Stomach (tissue), 9 donors: ENCODE data around the gene SORCS2. TPM values are rescaled to one million over a fixed set of nuclear protein-coding genes. Genes with fewer than 3 reads are reported as not detected.

Experiments used
- DNase-seq, 2 donors: peaks; one replicate each; pipeline versions ENCODE4 v3.0.0 to v3.0.0-alpha.2; 2013 to 2019
- H3K27ac ChIP-seq, 5 donors: fragments of 200-600 bp in 4 of 5; sonication (generic) in 4 of 5; one replicate each; pipeline ENCODE4 v1.5.1; 2013 to 2019; ENCODE audit warnings: mild to moderate bottlenecking in 1 of 5, moderate library complexity in 1 of 5
- H3K27me3 ChIP-seq, 3 donors: fragments of 200-600 bp; sonication (generic); one replicate each; pipeline ENCODE4 v1.5.1; 2017 to 2019; ENCODE audit warnings: mixed run types in 1 of 3
- H3K36me3 ChIP-seq, 4 donors: fragments of 200-600 bp; sonication (generic); 1 replicate in 3 of 4; 2 replicates in 1 of 4; pipeline ENCODE4 v1.5.1; 2016 to 2019
- H3K4me1 ChIP-seq, 4 donors: fragments of 200-600 bp; sonication (generic); one replicate each; pipeline ENCODE4 v1.5.1; 2016 to 2019
- H3K4me3 ChIP-seq, 4 donors: fragments of 200-600 bp; sonication (generic) in 3 of 4; one replicate each; pipeline ENCODE4 v1.5.1; 2016 to 2019; ENCODE audit warnings: mild to moderate bottlenecking in 1 of 4
- H3K9me3 ChIP-seq, 4 donors: fragments of 200-600 bp; sonication (generic); one replicate each; pipeline ENCODE4 v1.5.1; 2016 to 2019
- EP300 ChIP-seq: sonication (generic); formaldehyde crosslinking; IDR thresholded peaks from one replicate; pipeline ENCODE4 v1.6.1; 2017; ENCODE audit warnings: antibody characterized with exemption
- POLR2A ChIP-seq, 4 donors: fragments of 450-650 bp; IDR thresholded peaks; one replicate each; pipeline ENCODE4 v1.6.1; 2016; ENCODE audit warnings: antibody characterized with exemption in 4 of 4, control low read depth in 2 of 4, mild to moderate bottlenecking in 1 of 4, moderate library complexity in 1 of 4
- POLR2AphosphoS5 ChIP-seq, 3 donors: sonication (generic); formaldehyde crosslinking; IDR thresholded peaks; one replicate each; pipeline ENCODE4 v1.6.1; 2016; ENCODE audit warnings: antibody characterized with exemption in 3 of 3
- WGBS, 5 donors: extraction: QIAGEN DNeasy Blood & Tissue Kit in 3 of 5; methylation state at CpG; one replicate each; pipeline versions ENCODE4 v1.1.5 to v1.1.7; 2013 to 2018; 5-methylcytosine and 5-hydroxymethylcytosine counted together
- intact Hi-C: fragments of 100-400 bp; cut with DNase I; formaldehyde crosslinking; loops from one replicate; pipeline ENCODE4 v1.15.1; 2023; ENCODE audit warnings: low total_unique reads
- polyA plus RNA-seq, 3 donors: library from polyadenylated mRNA; stranded (reverse); fragments of 200-250 nt; gene quantifications; one replicate each; pipeline ENCODE4 v1.2.3, GENCODE V29; 2013
- total RNA-seq, 5 donors: library from RNA; depleted of rRNA; stranded (reverse); fragments of >200 nt; gene quantifications; one replicate each; pipeline versions ENCODE4 v1.1.0 to v1.2.3, GENCODE V29; 2014 to 2016
- TF ChIP-seq, protein P1 (sequence below), 7 experiments: fragments of 450-650 bp in 4 of 7; fragments of 200-600 bp in 3 of 7; sonication (generic) in 3 of 7; IDR thresholded peaks; one replicate each; pipeline ENCODE4 v1.5.1; 2016 to 2019; ENCODE audit warnings: antibody characterized with exemption in 7 of 7, control low read depth in 2 of 7, mild to moderate bottlenecking in 1 of 7
- donor health status: healthy with polysubstance abuse.
- donor health status: Bipolar disorder and iron deficiency.
- donor health status: healthy.

Gene SORCS2
- total and polyA plus RNA-seq, 8 donors = under 0.01 to 13.0 (median 0.50) TPM; not detected in 1

DNA sequence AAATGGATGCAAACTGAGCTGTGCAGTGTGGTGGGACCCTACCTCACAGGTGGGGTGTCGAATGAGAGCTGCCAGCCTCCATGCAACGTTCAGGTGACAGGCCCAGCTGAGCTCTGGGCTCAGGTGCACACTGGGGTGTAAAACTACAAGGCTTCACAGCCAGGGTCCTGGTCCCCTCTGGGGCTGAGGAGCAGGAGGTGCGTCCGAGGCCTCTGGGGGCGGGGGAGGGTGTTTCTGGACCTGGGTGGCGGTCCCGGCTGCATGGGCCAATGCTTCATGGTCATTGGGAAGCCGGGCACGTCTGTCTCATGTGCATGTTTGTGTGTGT lies 26.5 kb upstream of the SORCS2 start:
- Histone ChIP-seq H3K27ac (no peak overlapping the region), H3K9me3 (no peaks in the 10 kb centered on the region), H3K36me3 (no peaks in the 10 kb centered on the region), H3K4me3 (no peak overlapping the region), H3K27me3 (no peaks in the 10 kb centered on the region), H3K4me1 (no peaks in the 10 kb centered on the region)
- no peak for DNase-seq
- intact Hi-C loops = no loop called here
- no peak for TF ChIP-seq EP300
- TF ChIP-seq, protein P1, sequence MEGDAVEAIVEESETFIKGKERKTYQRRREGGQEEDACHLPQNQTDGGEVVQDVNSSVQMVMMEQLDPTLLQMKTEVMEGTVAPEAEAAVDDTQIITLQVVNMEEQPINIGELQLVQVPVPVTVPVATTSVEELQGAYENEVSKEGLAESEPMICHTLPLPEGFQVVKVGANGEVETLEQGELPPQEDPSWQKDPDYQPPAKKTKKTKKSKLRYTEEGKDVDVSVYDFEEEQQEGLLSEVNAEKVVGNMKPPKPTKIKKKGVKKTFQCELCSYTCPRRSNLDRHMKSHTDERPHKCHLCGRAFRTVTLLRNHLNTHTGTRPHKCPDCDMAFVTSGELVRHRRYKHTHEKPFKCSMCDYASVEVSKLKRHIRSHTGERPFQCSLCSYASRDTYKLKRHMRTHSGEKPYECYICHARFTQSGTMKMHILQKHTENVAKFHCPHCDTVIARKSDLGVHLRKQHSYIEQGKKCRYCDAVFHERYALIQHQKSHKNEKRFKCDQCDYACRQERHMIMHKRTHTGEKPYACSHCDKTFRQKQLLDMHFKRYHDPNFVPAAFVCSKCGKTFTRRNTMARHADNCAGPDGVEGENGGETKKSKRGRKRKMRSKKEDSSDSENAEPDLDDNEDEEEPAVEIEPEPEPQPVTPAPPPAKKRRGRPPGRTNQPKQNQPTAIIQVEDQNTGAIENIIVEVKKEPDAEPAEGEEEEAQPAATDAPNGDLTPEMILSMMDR (IDR thresholded peaks at IDR 0.05) = no peak
- TF ChIP-seq POLR2AphosphoS5 (IDR thresholded peaks at IDR 0.05) = no peak
- no peak for TF ChIP-seq POLR2A (IDR thresholded peaks at IDR 0.05)
- 87 to 100% (median 92%) methylated on average over 1 to 9 of the region's 9 CpGs for WGBS, 5 donors

- TF ChIP-seq POLR2A (IDR thresholded peaks at IDR 0.05) = no peak
- TF ChIP-seq, protein P1 (IDR thresholded peaks at IDR 0.05) = no peak
- TF ChIP-seq POLR2AphosphoS5 (IDR thresholded peaks at IDR 0.05) = no peak
- TF ChIP-seq EP300 = no peak
- intact Hi-C loops = no loop called here
- Histone ChIP-seq H3K36me3 (no peaks in the 10 kb centered on the region), H3K4me3 (no peak overlapping the region), H3K27ac (no peak overlapping the region), H3K4me1 (no peaks in the 10 kb centered on the region), H3K27me3 (no peaks in the 10 kb centered on the region), H3K9me3 (no peaks in the 10 kb centered on the region)
- DNase-seq = no peak
- WGBS, 5 donors = 90 to 96% (median 91%) methylated on average over 3 of the region's 3 CpGs
These were observed 26.1 kb upstream of the SORCS2 start for GRCh38 chr4:7166237-7166636.

GRCh38 chr4:7166981-7167700 lies 25.2 kb upstream of the SORCS2 start:
- TF ChIP-seq, protein P1 (IDR thresholded peaks at IDR 0.05) = no peak
- TF ChIP-seq POLR2AphosphoS5 (IDR thresholded peaks at IDR 0.05) (no peak), EP300 (no peak), POLR2A (IDR thresholded peaks at IDR 0.05) (no peak)
- intact Hi-C loops = no loop called here
- Histone ChIP-seq H3K36me3 (no peaks in the 10 kb centered on the region), H3K27ac (no peak overlapping the region), H3K9me3 (no peaks in the 10 kb centered on the region), H3K4me1 (no peaks in the 10 kb centered on the region), H3K4me3 (no peak overlapping the region), H3K27me3 (no peaks in the 10 kb centered on the region)
- no peak for DNase-seq
- WGBS, 5 donors = 62 to 85% (median 69%) methylated on average over 12 to 17 of the region's 17 CpGs

GRCh38 chr4:7167706-7168105 lies 24.6 kb upstream of the SORCS2 start:
- no peak overlapping the region for H3K4me3 ChIP-seq
- TF ChIP-seq, protein P1 (IDR thresholded peaks at IDR 0.05) = peak in 1 of 7 experiments; percentile 10
- no peak for TF ChIP-seq POLR2AphosphoS5 (IDR thresholded peaks at IDR 0.05)
- no peak for TF ChIP-seq EP300
- TF ChIP-seq POLR2A (IDR thresholded peaks at IDR 0.05) = no peak
- 39 to 88% (median 43%) methylated on average over 4 of the region's 4 CpGs for WGBS, 5 donors
- no peaks in the 10 kb centered on the region for H3K4me1 ChIP-seq
- H3K27ac ChIP-seq = no peak overlapping the region
- DNase-seq = peak in 1 of 2 donors; percentile 46
- intact Hi-C loops = no loop called here
- no peaks in the 10 kb centered on the region for H3K36me3 ChIP-seq
- H3K27me3 ChIP-seq = no peaks in the 10 kb centered on the region
- H3K9me3 ChIP-seq = no peaks in the 10 kb centered on the region
